GM20000 (cell line): ENCODE results near the gene INPP5F.

Experiments
- DNase-seq: peaks from one replicate; pipeline ENCODE4 v3.0.0; 2012; ENCODE audit warnings: low spot score
- CTCF ChIP-seq: IDR thresholded peaks from 2 replicates; pipeline ENCODE4 v1.5.1; 2012; ENCODE audit warnings: mild to moderate bottlenecking, control low read depth; ENCODE audit errors: extremely low read depth, missing control alignments

Gene INPP5F

GRCh38 chr10:119817991-119818888 lies 92.4 kb downstream of the INPP5F start:
- TF ChIP-seq CTCF = no peak
- DNase-seq = peak; percentile 44

- TF ChIP-seq CTCF = no peak
- no peak for DNase-seq
These were observed 93.0 kb downstream of the INPP5F start for GRCh38 chr10:119818889-119819270.

GRCh38 chr10:119821182-119821581 lies 95.3 kb downstream of the INPP5F start:
- DNase-seq = no peak
- TF ChIP-seq CTCF = no peak

- TF ChIP-seq CTCF = no peak
- no peak for DNase-seq
These were observed 98.4 kb downstream of the INPP5F start for GRCh38 chr10:119824299-119824698.

GRCh38 chr10:119826771-119827170 lies 100.9 kb downstream of the INPP5F start:
- DNase-seq = no peak
- TF ChIP-seq CTCF = no peak

- TF ChIP-seq CTCF = no peak
- DNase-seq = no peak
These were observed 101.6 kb downstream of the INPP5F start for GRCh38 chr10:119827430-119827829.

- TF ChIP-seq CTCF = no peak
- DNase-seq = no peak
These were observed 103.6 kb downstream of the INPP5F start for GRCh38 chr10:119829429-119829828.
